GM19035 (cell line): ENCODE results near the gene CALML4.

Experiments used
- ATAC-seq: cut with Tn5 transposase; IDR thresholded peaks from one replicate; pipeline ENCODE4 v1.9.1; 2021; ENCODE audit not compliant: unreplicated experiment

Gene CALML4

GRCh38 chr15:68151277-68151676 is 53.9 kb downstream of the CALML4 start:
- no peak for ATAC-seq

- ATAC-seq = no peak
Observed at GRCh38 chr15:68150187-68150586, 54.9 kb downstream of the CALML4 start.

DNA sequence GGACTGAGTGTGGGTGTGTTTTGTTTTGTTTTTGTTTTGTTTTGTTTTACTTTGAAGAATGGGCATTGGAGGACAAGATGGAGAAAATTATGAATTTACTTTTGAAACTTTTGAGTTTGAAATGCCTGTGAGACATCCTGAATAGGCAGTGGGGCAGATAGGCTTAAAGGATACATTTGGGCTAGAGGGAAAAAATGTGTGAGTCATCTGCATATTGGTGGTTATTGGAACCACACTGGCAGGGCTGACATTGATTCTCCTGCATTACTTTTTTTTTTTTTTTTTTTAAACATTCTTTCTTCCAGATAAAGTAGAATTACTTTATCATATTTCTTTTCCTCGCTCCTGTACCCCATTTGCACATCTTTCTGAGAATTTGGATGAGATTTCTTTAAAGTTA is 56.1 kb downstream of the CALML4 start:
- no peak for ATAC-seq

- ATAC-seq = no peak
Observed at GRCh38 chr15:68148039-68148438, 57.1 kb downstream of the CALML4 start.

GRCh38 chr15:68145706-68146105 is 59.4 kb downstream of the CALML4 start:
- no peak for ATAC-seq

DNA sequence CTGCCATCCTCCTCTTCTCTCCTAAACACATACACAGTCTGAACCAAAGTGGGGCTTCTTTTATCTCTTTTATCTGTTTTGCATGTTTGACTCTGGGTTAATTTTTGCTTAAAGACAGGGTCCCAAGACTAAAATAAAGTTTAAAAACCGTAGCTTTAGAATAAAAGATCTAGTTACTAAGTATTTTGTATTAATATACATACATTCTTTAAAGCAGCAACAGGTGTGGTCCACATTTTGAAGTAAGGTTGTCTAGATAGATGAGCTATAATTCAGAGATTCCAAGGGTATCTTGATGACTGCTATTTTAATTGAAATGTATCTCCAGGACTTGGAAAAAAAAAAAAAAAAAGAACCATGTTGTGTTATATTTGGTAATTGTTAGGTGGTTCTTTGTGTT is 61.3 kb downstream of the CALML4 start:
- no peak for ATAC-seq

GRCh38 chr15:68143129-68143528 is 62.0 kb downstream of the CALML4 start:
- no peak for ATAC-seq
